GM12878 (cell line): Measurements from ENCODE around the gene GIGYF2.

ENCODE experiments used
- CHD4 ChIP-seq: fragments of 200-600 bp; sonication (generic); IDR thresholded peaks from 2 replicates; pipeline ENCODE4 v1.6.1; 2016; ENCODE audit warnings: mild to moderate bottlenecking
- EGR1 ChIP-seq, 2 experiments: IDR thresholded peaks; 1 replicate in 1 of 2; 2 replicates in 1 of 2; pipeline ENCODE4 v1.6.1; 2011 to 2012; ENCODE audit warnings: low read depth in 2 of 2, low read length in 2 of 2, borderline replicate concordance in 1 of 2, mild to moderate bottlenecking in 1 of 2, moderate library complexity in 1 of 2
- EZH2 ChIP-seq: IDR thresholded peaks from 2 replicates; pipeline ENCODE4 v1.6.1; 2012; ENCODE audit warnings: low read depth, mild to moderate bottlenecking, control low read depth, inconsistent platforms, low read length, borderline replicate concordance; ENCODE audit not compliant: control insufficient read depth
- GABPA ChIP-seq: IDR thresholded peaks from 2 replicates; pipeline ENCODE4 v1.6.1; 2014; ENCODE audit warnings: antibody characterized with exemption, low read depth, mild to moderate bottlenecking, inconsistent platforms
- HDAC2 ChIP-seq: fragments of 200-600 bp; sonication (generic); IDR thresholded peaks from 2 replicates; pipeline ENCODE4 v1.6.1; 2017
- RUNX3 ChIP-seq: IDR thresholded peaks from 2 replicates; pipeline ENCODE4 v1.6.1; 2012; ENCODE audit warnings: low read length, inconsistent platforms
- SMC3 ChIP-seq: IDR thresholded peaks from 2 replicates; pipeline ENCODE4 v1.6.1; 2011; ENCODE audit warnings: low read length, improper control_type of control experiment, borderline replicate concordance
- SP1 ChIP-seq: IDR thresholded peaks from one replicate; pipeline ENCODE4 v1.6.1; 2011; ENCODE audit warnings: low read depth, low read length
- TCF3 ChIP-seq: IDR thresholded peaks from 2 replicates; pipeline ENCODE4 v1.6.1; 2012; ENCODE audit warnings: low read depth, mild to moderate bottlenecking, low read length, borderline replicate concordance; ENCODE audit not compliant: insufficient read depth
- ZNF207 ChIP-seq: fragments of 450-650 bp; IDR thresholded peaks from 2 replicates; pipeline ENCODE4 v1.6.1; 2014; ENCODE audit warnings: antibody characterized with exemption, mild to moderate bottlenecking, borderline replicate concordance
- TF ChIP-seq, protein P1 (sequence below), 3 experiments: IDR thresholded peaks in 2 of 3; conservative IDR thresholded peaks in 1 of 3; 2 replicates each; pipeline ENCODE4 v1.5.1; 2011; ENCODE audit warnings: low read depth in 3 of 3, low read length in 3 of 3, mild to moderate bottlenecking in 3 of 3, control low read depth in 2 of 3, moderate library complexity in 2 of 3, inconsistent platforms in 1 of 3, mixed read lengths in 1 of 3; ENCODE audit not compliant: control insufficient read depth in 2 of 3, insufficient read depth in 1 of 3; ENCODE audit errors: extremely low read depth in 1 of 3
- TF ChIP-seq, protein P2 (sequence below): IDR thresholded peaks from 2 replicates; pipeline ENCODE4 v1.6.1; 2012; ENCODE audit warnings: low read length, inconsistent platforms
- TF ChIP-seq, protein P3 (sequence below): IDR thresholded peaks from 2 replicates; pipeline ENCODE4 v1.6.1; 2012; ENCODE audit warnings: low read depth, low read length, improper control_type of control experiment
- TF ChIP-seq, protein P4 (sequence below): fragments of 450-650 bp; IDR thresholded peaks from 2 replicates; pipeline ENCODE4 v1.6.1; 2016; ENCODE audit warnings: mild to moderate bottlenecking

DNA sequence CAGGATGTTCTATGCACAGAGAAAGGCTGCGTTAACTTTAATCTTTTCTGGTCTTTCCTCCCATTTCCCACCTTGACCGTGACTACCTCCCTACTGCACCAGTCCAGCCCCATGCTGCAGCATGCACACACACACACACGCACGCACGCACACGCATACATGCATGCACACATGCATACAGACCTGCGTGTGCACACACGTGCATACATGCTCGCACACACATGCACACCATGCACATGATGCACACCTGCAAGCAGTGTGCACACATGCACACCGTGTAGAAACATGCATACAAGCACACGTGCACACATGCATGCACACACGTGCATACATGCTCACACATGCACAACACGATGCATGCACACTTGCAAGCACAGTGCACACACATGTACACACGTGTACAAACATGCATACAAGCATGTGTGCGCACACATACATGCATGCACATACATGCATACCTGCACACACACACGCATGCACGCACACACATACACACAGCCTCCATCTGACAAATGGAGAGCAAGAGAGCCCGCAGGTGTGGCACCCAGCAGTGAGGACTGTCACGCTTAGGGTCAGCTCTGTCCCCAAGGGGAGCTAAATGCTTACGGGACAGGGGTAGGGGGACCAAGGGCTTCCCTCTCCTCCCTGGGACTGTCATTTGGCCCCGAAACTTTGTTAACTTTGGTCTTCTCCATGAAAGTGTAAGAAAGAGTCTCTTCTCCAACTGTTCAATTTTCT is 191.1 kb downstream of the GIGYF2 start:
- no peak for TF ChIP-seq TCF3
- TF ChIP-seq SMC3, result no peak
- TF ChIP-seq, protein P1, sequence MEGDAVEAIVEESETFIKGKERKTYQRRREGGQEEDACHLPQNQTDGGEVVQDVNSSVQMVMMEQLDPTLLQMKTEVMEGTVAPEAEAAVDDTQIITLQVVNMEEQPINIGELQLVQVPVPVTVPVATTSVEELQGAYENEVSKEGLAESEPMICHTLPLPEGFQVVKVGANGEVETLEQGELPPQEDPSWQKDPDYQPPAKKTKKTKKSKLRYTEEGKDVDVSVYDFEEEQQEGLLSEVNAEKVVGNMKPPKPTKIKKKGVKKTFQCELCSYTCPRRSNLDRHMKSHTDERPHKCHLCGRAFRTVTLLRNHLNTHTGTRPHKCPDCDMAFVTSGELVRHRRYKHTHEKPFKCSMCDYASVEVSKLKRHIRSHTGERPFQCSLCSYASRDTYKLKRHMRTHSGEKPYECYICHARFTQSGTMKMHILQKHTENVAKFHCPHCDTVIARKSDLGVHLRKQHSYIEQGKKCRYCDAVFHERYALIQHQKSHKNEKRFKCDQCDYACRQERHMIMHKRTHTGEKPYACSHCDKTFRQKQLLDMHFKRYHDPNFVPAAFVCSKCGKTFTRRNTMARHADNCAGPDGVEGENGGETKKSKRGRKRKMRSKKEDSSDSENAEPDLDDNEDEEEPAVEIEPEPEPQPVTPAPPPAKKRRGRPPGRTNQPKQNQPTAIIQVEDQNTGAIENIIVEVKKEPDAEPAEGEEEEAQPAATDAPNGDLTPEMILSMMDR (IDR thresholded peaks at IDR 0.05 in 2 of 3, conservative IDR thresholded peaks at IDR 0.05 in 1 of 3; ENCODE audit: control insufficient read depth in 2 of 3, extremely low read depth in 1 of 3, insufficient read depth in 1 of 3, low read depth in 3 of 3, low read length in 3 of 3), result no peak
- TF ChIP-seq, protein P2, sequence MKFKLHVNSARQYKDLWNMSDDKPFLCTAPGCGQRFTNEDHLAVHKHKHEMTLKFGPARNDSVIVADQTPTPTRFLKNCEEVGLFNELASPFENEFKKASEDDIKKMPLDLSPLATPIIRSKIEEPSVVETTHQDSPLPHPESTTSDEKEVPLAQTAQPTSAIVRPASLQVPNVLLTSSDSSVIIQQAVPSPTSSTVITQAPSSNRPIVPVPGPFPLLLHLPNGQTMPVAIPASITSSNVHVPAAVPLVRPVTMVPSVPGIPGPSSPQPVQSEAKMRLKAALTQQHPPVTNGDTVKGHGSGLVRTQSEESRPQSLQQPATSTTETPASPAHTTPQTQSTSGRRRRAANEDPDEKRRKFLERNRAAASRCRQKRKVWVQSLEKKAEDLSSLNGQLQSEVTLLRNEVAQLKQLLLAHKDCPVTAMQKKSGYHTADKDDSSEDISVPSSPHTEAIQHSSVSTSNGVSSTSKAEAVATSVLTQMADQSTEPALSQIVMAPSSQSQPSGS, result no peak
- no peak for TF ChIP-seq HDAC2
- no peak for TF ChIP-seq EZH2
- TF ChIP-seq CHD4, result no peak
- no peak for TF ChIP-seq RUNX3
- TF ChIP-seq, protein P3, sequence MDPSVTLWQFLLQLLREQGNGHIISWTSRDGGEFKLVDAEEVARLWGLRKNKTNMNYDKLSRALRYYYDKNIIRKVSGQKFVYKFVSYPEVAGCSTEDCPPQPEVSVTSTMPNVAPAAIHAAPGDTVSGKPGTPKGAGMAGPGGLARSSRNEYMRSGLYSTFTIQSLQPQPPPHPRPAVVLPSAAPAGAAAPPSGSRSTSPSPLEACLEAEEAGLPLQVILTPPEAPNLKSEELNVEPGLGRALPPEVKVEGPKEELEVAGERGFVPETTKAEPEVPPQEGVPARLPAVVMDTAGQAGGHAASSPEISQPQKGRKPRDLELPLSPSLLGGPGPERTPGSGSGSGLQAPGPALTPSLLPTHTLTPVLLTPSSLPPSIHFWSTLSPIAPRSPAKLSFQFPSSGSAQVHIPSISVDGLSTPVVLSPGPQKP, result no peak
- TF ChIP-seq GABPA, result no peak
- TF ChIP-seq, protein P4, sequence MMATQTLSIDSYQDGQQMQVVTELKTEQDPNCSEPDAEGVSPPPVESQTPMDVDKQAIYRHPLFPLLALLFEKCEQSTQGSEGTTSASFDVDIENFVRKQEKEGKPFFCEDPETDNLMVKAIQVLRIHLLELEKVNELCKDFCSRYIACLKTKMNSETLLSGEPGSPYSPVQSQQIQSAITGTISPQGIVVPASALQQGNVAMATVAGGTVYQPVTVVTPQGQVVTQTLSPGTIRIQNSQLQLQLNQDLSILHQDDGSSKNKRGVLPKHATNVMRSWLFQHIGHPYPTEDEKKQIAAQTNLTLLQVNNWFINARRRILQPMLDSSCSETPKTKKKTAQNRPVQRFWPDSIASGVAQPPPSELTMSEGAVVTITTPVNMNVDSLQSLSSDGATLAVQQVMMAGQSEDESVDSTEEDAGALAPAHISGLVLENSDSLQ, result no peak
- TF ChIP-seq SP1, result no peak
- no peak for TF ChIP-seq EGR1 (IDR thresholded peaks at IDR 0.05; ENCODE audit: borderline replicate concordance in 1 of 2, low read depth in 2 of 2, low read length in 2 of 2)
- TF ChIP-seq ZNF207, result no peak
